GM12873 (cell line): ENCODE measurements around the gene MAN2A2.

ENCODE experiments used
- TF ChIP-seq, protein P1 (sequence below): IDR thresholded peaks from 2 replicates; pipeline ENCODE4 v1.5.1; 2012; ENCODE audit warnings: low read depth, mild to moderate bottlenecking, moderate library complexity, low read length, control low read depth; ENCODE audit not compliant: insufficient read depth; ENCODE audit errors: missing control alignments

The MAN2A2 gene

DNA sequence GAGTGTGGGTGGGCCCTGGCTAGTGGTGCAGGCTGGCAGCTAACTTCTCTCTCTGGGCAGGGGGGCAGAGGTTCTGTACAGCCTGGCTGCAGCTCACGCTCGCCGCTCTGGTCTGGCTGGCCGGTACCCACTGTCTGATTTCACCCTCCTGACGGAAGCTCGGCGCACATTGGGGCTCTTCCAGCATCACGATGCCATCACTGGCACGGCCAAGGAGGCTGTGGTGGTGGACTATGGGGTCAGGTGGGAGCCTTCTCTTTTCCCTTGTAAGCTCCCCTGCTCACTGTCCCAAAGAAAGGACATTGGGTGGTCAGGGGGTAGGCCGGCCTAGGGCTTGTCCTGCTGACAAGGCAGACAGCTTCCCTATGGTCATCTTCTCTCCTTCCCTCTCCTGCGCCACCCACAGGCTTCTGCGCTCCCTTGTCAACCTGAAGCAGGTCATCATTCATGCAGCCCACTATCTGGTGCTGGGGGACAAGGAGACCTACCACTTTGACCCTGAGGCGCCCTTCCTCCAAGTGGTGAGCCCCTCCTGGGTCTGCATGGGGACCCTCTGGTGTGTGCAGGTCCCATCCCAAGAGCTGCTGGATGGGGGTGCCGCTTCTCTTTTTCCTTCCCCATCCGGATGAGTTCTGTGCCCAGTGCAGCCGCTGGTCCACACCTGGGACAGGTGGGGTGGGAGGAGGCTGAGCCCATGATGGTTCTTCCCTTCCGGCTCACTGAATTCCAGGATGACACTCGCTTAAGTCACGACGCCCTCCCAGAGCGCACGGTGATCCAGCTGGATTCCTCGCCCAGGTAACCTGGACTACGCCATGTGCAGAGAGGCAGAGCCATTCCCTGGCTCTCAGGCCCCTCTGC lies 7.6 kb downstream of the MAN2A2 start:
- TF ChIP-seq, protein P1, sequence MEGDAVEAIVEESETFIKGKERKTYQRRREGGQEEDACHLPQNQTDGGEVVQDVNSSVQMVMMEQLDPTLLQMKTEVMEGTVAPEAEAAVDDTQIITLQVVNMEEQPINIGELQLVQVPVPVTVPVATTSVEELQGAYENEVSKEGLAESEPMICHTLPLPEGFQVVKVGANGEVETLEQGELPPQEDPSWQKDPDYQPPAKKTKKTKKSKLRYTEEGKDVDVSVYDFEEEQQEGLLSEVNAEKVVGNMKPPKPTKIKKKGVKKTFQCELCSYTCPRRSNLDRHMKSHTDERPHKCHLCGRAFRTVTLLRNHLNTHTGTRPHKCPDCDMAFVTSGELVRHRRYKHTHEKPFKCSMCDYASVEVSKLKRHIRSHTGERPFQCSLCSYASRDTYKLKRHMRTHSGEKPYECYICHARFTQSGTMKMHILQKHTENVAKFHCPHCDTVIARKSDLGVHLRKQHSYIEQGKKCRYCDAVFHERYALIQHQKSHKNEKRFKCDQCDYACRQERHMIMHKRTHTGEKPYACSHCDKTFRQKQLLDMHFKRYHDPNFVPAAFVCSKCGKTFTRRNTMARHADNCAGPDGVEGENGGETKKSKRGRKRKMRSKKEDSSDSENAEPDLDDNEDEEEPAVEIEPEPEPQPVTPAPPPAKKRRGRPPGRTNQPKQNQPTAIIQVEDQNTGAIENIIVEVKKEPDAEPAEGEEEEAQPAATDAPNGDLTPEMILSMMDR = no peak

DNA sequence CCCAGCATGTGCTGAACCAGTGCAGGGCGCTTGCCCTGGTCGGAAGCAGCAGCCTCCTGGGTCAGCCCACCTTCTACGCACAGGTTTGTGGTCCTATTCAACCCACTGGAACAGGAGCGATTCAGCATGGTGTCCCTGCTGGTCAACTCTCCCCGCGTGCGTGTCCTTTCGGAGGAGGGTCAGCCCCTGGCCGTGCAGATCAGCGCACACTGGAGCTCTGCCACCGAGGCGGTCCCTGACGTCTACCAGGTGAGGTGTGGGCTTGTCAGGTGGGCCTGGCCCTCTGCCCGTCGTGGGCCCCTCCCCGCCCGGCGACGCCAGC lies 8.2 kb downstream of the MAN2A2 start:
- TF ChIP-seq, protein P1 = no peak

DNA sequence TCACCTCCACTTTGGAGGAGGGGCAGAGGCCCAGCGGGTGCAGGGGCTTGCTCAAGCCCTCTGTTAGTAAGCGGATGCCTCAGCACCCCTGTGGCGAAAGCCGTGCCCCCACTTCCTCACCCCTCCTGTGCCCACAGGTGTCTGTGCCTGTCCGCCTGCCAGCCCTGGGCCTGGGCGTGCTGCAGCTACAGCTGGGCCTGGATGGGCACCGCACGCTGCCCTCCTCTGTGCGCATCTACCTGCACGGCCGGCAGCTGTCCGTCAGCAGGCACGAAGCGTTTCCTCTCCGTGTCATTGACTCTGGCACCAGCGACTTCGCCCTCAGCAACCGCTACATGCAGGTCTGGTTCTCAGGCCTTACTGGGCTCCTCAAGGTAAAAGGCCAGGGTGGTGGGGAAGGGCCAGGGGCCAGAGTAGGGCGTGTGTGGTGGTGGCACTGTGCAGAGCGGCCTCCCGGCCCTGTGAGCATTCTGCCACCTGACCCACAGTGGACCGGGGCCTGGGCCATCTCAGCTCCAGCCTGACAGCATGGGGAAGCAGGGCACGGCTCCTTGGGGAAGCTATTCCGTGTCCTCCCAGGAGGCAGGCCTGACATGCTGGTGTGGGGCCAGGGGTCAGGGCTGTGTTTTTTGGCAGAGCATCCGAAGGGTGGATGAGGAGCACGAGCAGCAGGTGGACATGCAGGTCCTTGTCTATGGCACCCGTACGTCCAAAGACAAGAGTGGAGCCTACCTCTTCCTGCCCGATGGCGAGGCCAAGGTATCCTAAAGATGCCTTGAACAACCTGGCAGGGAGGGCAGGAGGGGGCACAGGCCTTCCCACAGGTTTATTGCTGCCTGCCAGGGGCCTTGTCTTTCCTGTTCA lies 9.0 kb downstream of the MAN2A2 start:
- TF ChIP-seq, protein P1 = no peak

DNA sequence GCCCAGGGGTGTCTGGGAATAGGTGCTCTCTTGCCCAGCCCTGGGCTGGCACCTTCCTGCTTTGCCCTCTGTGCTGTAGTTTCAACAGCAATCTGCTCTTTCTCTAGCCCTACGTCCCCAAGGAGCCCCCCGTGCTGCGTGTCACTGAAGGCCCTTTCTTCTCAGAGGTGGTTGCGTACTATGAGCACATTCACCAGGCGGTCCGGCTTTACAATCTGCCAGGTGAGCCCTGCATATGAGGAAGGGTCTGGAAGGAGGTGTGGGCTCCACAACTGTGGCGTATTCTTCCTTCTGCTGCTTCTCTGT lies 9.6 kb downstream of the MAN2A2 start:
- TF ChIP-seq, protein P1 = no peak

DNA sequence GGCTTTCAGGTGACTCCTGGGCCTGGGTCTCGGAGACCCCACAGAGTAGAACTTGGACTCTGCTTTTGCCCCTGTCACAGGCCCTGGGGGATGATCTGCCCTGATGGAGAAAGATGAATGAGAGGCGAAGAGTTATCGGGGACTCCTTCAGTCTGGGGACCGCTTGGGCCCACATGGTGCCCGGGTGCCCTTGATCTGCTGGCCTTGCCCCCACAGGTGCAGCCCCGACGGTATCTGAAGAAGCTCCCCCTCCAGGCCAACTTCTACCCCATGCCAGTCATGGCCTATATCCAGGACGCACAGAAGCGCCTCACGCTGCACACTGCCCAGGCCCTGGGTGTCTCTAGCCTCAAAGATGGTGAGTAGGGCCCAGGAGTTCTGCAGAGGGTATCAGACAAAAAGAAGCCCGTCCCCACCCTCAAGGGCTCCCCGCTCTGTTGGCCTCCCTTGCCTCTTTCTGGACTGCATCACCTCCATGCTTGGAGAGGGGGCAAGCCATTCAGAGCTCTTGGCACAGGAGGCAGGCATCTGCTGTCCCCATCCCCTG lies 10.4 kb downstream of the MAN2A2 start:
- TF ChIP-seq, protein P1 = no peak

DNA sequence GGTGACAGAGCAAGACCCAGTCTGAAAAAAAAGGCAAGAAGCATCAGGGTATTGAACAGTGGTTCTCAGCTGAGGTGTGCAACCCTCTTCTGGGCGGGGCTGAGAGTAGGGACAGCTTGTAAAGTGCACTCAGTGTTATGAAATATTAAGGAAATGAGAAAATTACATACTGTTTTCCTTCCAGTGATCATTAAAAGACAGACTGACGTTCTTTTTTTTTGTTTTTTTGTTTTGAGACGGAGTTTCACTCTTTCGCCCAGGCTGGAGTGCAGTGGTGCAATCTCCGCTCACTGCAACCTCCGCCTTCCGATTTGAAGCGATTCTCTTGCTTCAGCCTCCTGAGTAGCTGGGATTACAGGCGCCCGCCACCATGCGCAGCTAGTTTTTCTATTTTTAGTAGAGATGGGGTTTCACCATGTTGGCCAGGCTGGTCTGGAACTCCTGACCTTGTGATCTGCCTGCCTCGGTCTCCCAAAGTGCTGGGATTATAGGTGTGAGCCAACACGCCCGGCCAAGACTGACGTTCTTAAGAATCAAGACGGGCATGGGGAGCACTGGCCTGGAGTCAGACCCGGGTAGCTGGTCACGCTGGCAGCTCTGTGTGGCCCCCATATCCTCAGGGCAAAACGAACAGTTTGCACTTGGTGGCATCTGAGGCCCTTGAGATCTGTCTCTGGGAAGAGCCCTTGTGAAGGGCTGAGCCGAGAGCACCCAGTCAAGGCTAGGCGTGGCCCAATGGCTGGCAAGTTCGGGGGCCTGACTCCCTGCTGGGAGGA lies 11.4 kb downstream of the MAN2A2 start:
- TF ChIP-seq, protein P1 = no peak
